Measurements from ENCODE around the gene ANKS6. TPM values are rescaled to one million over a fixed set of nuclear protein-coding genes. Genes with fewer than 3 reads are reported as not detected.
A peak's percentile ranks its signal among the peaks of the same experiment; 100 is the strongest.

Gene ANKS6
- total and polyA plus RNA-seq, 4 donors, result 8.4 to 23.8 (median 20.7) TPM

- no peaks in the 10 kb centered on the region for H3K9me3 ChIP-seq (ENCODE audit: control insufficient read depth, low read length)
- DNase-seq (no peak), ATAC-seq (ENCODE audit: low FRiP score) (no peak)
- intact Hi-C loops (cut with DNase I), result no loop called here
- 86 to 87% methylated on average over 11 of the region's 11 CpGs for WGBS, 2 donors
- peaks cover 0 to 6% of the 10 kb centered on the region in 2 donors for H3K36me3 ChIP-seq (ENCODE audit: control insufficient read depth in 1 of 2, insufficient read depth in 2 of 2, low read length in 1 of 2)
- no peak overlapping the region for H3K27ac ChIP-seq (ENCODE audit: low read depth in 1 of 2, low read length in 2 of 2)
- H3K4me1 ChIP-seq (ENCODE audit: control insufficient read depth in 1 of 2, insufficient read depth in 2 of 2, low read length in 2 of 2), result no peaks in the 10 kb centered on the region
- H3K27me3 ChIP-seq (ENCODE audit: control insufficient read depth in 1 of 2, insufficient read depth in 2 of 2, low read length in 1 of 2), result no peaks in the 10 kb centered on the region
- H3K4me3 ChIP-seq (ENCODE audit: low read length in 2 of 2), result no peak overlapping the region
Measured at GRCh38 chr9:98781588-98782383, 14.6 kb downstream of the ANKS6 start.

- Histone ChIP-seq H3K36me3 (ENCODE audit: control insufficient read depth in 1 of 2, insufficient read depth in 2 of 2, low read length in 1 of 2) (peaks cover 0 to 5% of the 10 kb centered on the region in 2 donors), H3K27me3 (ENCODE audit: control insufficient read depth in 1 of 2, insufficient read depth in 2 of 2, low read length in 1 of 2) (no peaks in the 10 kb centered on the region), H3K9me3 (ENCODE audit: control insufficient read depth, low read length) (no peaks in the 10 kb centered on the region), H3K4me1 (ENCODE audit: control insufficient read depth in 1 of 2, insufficient read depth in 2 of 2, low read length in 2 of 2) (no peaks in the 10 kb centered on the region), H3K4me3 (ENCODE audit: low read length in 2 of 2) (no peak overlapping the region), H3K27ac (ENCODE audit: low read depth in 1 of 2, low read length in 2 of 2) (no peak overlapping the region)
- ATAC-seq (ENCODE audit: low FRiP score) (no peak), DNase-seq (no peak)
- WGBS, 2 donors, result 95 to 97% methylated on average over 11 of the region's 11 CpGs
- intact Hi-C loops (cut with DNase I), result no loop called here
Measured at GRCh38 chr9:98780059-98780749, 16.2 kb downstream of the ANKS6 start.

GRCh38 chr9:98778711-98779530 lies 17.4 kb downstream of the ANKS6 start:
- Histone ChIP-seq H3K36me3 (ENCODE audit: control insufficient read depth in 1 of 2, insufficient read depth in 2 of 2, low read length in 1 of 2) (peaks cover 0 to 5% of the 10 kb centered on the region in 2 donors), H3K9me3 (ENCODE audit: control insufficient read depth, low read length) (no peaks in the 10 kb centered on the region), H3K4me1 (ENCODE audit: control insufficient read depth in 1 of 2, insufficient read depth in 2 of 2, low read length in 2 of 2) (no peaks in the 10 kb centered on the region), H3K27me3 (ENCODE audit: control insufficient read depth in 1 of 2, insufficient read depth in 2 of 2, low read length in 1 of 2) (no peaks in the 10 kb centered on the region), H3K4me3 (ENCODE audit: low read length in 2 of 2) (no peak overlapping the region), H3K27ac (ENCODE audit: low read depth in 1 of 2, low read length in 2 of 2) (no peak overlapping the region)
- WGBS, 2 donors, result 71% methylated on average over 8 of the region's 8 CpGs
- ATAC-seq (ENCODE audit: low FRiP score), result no peak
- no peak for DNase-seq
- intact Hi-C loops (cut with DNase I), result loop anchor here in 1 of 2 donors (5.0 kb wide), 1 partner anchor 462 kb away; no protein-coding TSS in a partner anchor

GRCh38 chr9:98778251-98778650 lies 18.1 kb downstream of the ANKS6 start:
- ATAC-seq (ENCODE audit: low FRiP score) (no peak), DNase-seq (no peak)
- Histone ChIP-seq H3K4me1 (ENCODE audit: control insufficient read depth in 1 of 2, insufficient read depth in 2 of 2, low read length in 2 of 2) (no peaks in the 10 kb centered on the region), H3K27ac (ENCODE audit: low read depth in 1 of 2, low read length in 2 of 2) (no peak overlapping the region), H3K4me3 (ENCODE audit: low read length in 2 of 2) (no peak overlapping the region), H3K36me3 (ENCODE audit: control insufficient read depth in 1 of 2, insufficient read depth in 2 of 2, low read length in 1 of 2) (peaks cover 3 to 5% of the 10 kb centered on the region in 2 donors), H3K9me3 (ENCODE audit: control insufficient read depth, low read length) (no peaks in the 10 kb centered on the region), H3K27me3 (ENCODE audit: control insufficient read depth in 1 of 2, insufficient read depth in 2 of 2, low read length in 1 of 2) (no peaks in the 10 kb centered on the region)
- intact Hi-C loops (cut with DNase I), result loop anchor here in 1 of 2 donors (5.0 kb wide), 1 partner anchor 461 kb away; no protein-coding TSS in a partner anchor
- WGBS, 2 donors, result 92 to 94% methylated on average over 8 of the region's 8 CpGs

GRCh38 chr9:98777618-98778017 lies 18.7 kb downstream of the ANKS6 start:
- Histone ChIP-seq H3K36me3 (ENCODE audit: control insufficient read depth in 1 of 2, insufficient read depth in 2 of 2, low read length in 1 of 2) (peaks cover 3 to 6% of the 10 kb centered on the region in 2 donors), H3K27ac (ENCODE audit: low read depth in 1 of 2, low read length in 2 of 2) (no peak overlapping the region), H3K9me3 (ENCODE audit: control insufficient read depth, low read length) (no peaks in the 10 kb centered on the region), H3K27me3 (ENCODE audit: control insufficient read depth in 1 of 2, insufficient read depth in 2 of 2, low read length in 1 of 2) (no peaks in the 10 kb centered on the region), H3K4me3 (ENCODE audit: low read length in 2 of 2) (no peak overlapping the region), H3K4me1 (ENCODE audit: control insufficient read depth in 1 of 2, insufficient read depth in 2 of 2, low read length in 2 of 2) (no peaks in the 10 kb centered on the region)
- DNase-seq, result no peak
- 89 to 91% methylated on average over 4 of the region's 4 CpGs for WGBS, 2 donors
- intact Hi-C loops (cut with DNase I), result loop anchor here in 1 of 2 donors (5.0 kb wide), 1 partner anchor 460 kb away; no protein-coding TSS in a partner anchor
- ATAC-seq (ENCODE audit: low FRiP score), result no peak

GRCh38 chr9:98775831-98776441 lies 20.4 kb downstream of the ANKS6 start:
- Histone ChIP-seq H3K4me3 (ENCODE audit: low read length in 2 of 2) (no peak overlapping the region), H3K27me3 (ENCODE audit: control insufficient read depth in 1 of 2, insufficient read depth in 2 of 2, low read length in 1 of 2) (no peaks in the 10 kb centered on the region), H3K4me1 (ENCODE audit: control insufficient read depth in 1 of 2, insufficient read depth in 2 of 2, low read length in 2 of 2) (no peaks in the 10 kb centered on the region), H3K36me3 (ENCODE audit: control insufficient read depth in 1 of 2, insufficient read depth in 2 of 2, low read length in 1 of 2) (peaks cover 3 to 11% of the 10 kb centered on the region in 2 donors), H3K9me3 (ENCODE audit: control insufficient read depth, low read length) (no peaks in the 10 kb centered on the region), H3K27ac (ENCODE audit: low read depth in 1 of 2, low read length in 2 of 2) (no peak overlapping the region)
- intact Hi-C loops (cut with DNase I), result loop anchor here (2.0 to 5.0 kb wide), 2 partner anchors 459 to 461 kb away; no protein-coding TSS in a partner anchor
- 40 to 44% methylated on average over 8 of the region's 8 CpGs for WGBS, 2 donors
- DNase-seq (no peak), ATAC-seq (ENCODE audit: low FRiP score) (no peak)

GRCh38 chr9:98774746-98775145 lies 21.6 kb downstream of the ANKS6 start:
- intact Hi-C loops (cut with DNase I), result loop anchor here (2.0 to 5.0 kb wide), 2 partner anchors 457 to 460 kb away; no protein-coding TSS in a partner anchor
- ATAC-seq (ENCODE audit: low FRiP score) (no peak), DNase-seq (peak in 1 of 2 donors; percentile 69)
- Histone ChIP-seq H3K9me3 (ENCODE audit: control insufficient read depth, low read length) (no peaks in the 10 kb centered on the region), H3K4me3 (ENCODE audit: low read length in 2 of 2) (no peak overlapping the region), H3K36me3 (ENCODE audit: control insufficient read depth in 1 of 2, insufficient read depth in 2 of 2, low read length in 1 of 2) (peaks cover 3 to 11% of the 10 kb centered on the region in 2 donors), H3K27ac (ENCODE audit: low read depth in 1 of 2, low read length in 2 of 2) (no peak overlapping the region), H3K27me3 (ENCODE audit: control insufficient read depth in 1 of 2, insufficient read depth in 2 of 2, low read length in 1 of 2) (no peaks in the 10 kb centered on the region), H3K4me1 (ENCODE audit: control insufficient read depth in 1 of 2, insufficient read depth in 2 of 2, low read length in 2 of 2) (no peaks in the 10 kb centered on the region)
- 87 to 90% methylated on average over 9 of the region's 9 CpGs for WGBS, 2 donors

- ATAC-seq (ENCODE audit: low FRiP score) (no peak), DNase-seq (no peak)
- Histone ChIP-seq H3K27ac (ENCODE audit: low read depth in 1 of 2, low read length in 2 of 2) (no peak overlapping the region), H3K4me1 (ENCODE audit: control insufficient read depth in 1 of 2, insufficient read depth in 2 of 2, low read length in 2 of 2) (no peaks in the 10 kb centered on the region), H3K36me3 (ENCODE audit: control insufficient read depth in 1 of 2, insufficient read depth in 2 of 2, low read length in 1 of 2) (peaks cover 3 to 10% of the 10 kb centered on the region in 2 donors), H3K4me3 (ENCODE audit: low read length in 2 of 2) (no peak overlapping the region), H3K9me3 (ENCODE audit: control insufficient read depth, low read length) (no peaks in the 10 kb centered on the region), H3K27me3 (ENCODE audit: control insufficient read depth in 1 of 2, insufficient read depth in 2 of 2, low read length in 1 of 2) (no peaks in the 10 kb centered on the region)
- 89 to 94% methylated on average over 15 of the region's 15 CpGs for WGBS, 2 donors
- intact Hi-C loops (cut with DNase I), result loop anchor here in 1 of 2 donors (2.0 kb wide), 1 partner anchor 459 kb away; no protein-coding TSS in a partner anchor
Measured at GRCh38 chr9:98773721-98774120, 22.6 kb downstream of the ANKS6 start.
